Stimulated activated CD4-positive, alpha-beta T cell treated with anti-CD3 and anti-CD28 coated beads, Interleukin-4, amount 100 ng/mL, for 1 hour (primary cell): ENCODE results near the gene CDK13.

Source experiments
- DNase-seq: peaks from one replicate; pipeline ENCODE4 v3.0.0-alpha.2; 2020

Gene CDK13

GRCh38 chr7:40015790-40016296 is 65.8 kb downstream of the CDK13 start:
- no peak for DNase-seq

DNA sequence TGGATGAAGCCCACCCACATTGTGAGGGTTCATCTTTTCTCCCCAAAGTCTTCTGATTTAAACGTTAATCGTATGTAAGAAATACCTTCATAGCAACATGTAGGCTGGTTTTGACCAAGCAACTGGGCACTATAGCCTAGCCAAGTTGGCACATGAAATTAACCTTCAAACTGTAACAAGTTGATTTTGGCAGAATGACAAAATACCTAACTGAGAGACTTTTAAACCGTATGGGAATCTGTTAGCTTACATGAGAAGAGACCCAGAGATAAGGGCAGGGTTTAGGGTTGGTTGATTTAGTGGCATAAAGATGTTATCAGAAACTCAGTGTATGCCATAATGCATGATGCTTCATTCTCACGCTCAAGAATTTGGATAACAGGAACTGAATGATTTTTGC is 69.5 kb downstream of the CDK13 start:
- no peak for DNase-seq

GRCh38 chr7:40024048-40024447 is 74.0 kb downstream of the CDK13 start:
- DNase-seq, result no peak

DNA sequence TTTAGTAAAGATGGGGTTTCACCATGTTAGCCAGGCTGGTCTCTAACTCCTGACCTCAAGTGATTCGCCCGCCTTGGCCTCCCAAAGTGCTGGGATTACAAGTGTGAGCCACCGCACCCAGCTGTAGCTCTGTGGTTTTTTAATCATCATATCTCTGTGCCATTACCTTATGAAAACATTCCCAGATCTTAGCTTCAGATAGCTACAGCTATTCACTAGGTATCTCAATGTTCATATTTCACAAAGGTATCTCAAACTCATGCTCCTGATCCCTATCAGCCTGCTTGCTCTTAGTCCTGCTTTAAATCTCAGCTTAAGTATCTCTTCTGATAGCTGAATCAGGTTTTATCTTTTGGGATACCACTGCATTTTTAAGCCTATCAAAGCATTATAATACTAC is 74.8 kb downstream of the CDK13 start:
- no peak for DNase-seq

- DNase-seq, result no peak
These were observed 77.5 kb downstream of the CDK13 start for GRCh38 chr7:40027545-40027944.

GRCh38 chr7:40033826-40034225 is 83.8 kb downstream of the CDK13 start:
- no peak for DNase-seq

GRCh38 chr7:40041456-40041855 is 91.4 kb downstream of the CDK13 start:
- no peak for DNase-seq

GRCh38 chr7:40043164-40043563 is 93.1 kb downstream of the CDK13 start:
- DNase-seq, result no peak

DNA sequence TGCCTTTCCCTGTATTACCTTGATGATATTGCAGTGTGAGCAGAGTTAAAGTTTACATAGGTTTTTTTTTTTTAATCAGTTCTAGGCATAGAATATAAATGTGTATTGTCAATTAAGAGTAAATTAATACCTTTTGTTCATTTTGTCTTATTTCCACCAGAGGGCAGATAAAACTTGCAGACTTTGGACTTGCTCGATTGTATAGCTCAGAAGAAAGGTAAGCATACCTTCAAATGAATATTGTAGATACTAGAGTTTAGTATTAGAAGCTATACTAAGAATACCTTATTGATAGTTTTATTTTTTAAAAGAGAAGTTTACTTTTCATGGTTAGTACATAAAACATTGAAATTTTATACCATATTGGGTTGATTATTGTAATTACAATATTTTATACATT is 97.6 kb downstream of the CDK13 start:
- no peak for DNase-seq

DNA sequence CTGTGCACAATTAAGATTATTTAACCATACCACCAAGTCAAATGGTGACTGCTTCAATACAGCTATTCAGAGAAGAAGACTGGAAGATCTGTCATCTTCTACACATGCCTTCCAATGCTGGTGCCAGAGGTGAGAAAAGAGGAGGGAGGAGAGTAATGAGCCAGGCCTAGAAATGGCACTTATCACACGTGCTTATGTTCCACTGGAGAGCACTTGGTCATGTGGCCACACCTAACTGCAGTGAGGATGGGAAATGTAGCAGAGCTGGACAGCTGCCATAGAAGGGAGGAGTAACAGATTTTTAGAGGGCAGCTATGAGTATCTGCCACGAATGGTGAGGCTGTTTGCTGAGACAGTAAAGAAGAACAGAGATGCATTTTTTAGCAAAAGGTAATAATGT is 107.2 kb downstream of the CDK13 start:
- DNase-seq, result no peak

- DNase-seq, result no peak
These were observed 108.0 kb downstream of the CDK13 start for GRCh38 chr7:40058026-40058425.

DNA sequence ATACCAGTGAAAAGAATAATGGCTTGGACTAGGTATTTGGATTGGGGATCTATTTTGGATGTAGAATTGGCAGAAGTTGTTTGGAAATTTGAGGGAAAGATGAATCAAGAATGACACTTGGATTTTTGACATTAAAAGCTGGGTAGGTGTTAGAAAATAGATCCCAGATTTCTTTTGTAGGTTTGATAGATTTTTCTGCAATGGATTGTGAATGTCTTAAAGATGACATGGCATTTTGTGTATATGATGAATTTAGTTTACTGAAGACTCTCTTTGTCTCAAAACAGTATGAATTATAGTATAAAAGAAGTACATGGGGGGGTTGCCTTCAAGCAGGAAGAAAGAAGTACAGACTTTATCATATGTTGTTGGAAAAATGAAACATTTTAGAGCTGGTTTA is 108.6 kb downstream of the CDK13 start:
- no peak for DNase-seq

DNA sequence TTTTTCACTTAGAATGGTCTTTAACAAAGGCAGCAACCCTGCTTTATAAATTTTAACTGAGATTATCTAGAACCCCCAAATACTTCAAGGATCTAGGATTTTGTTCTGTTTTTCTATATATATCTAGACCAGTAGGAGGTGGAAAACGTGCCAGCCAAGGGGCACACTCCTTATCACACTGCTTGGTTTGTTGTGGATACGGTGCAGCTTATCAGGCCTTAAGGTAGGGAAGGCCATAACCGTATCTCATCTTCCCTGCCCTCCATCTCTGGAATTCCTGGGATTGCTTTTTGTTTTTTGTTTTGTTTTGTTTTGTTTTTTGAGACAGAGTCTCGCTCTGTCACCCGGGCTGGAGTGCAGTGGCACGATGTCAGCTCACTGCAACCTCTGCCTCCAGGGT is 109.0 kb downstream of the CDK13 start:
- no peak for DNase-seq

- DNase-seq, result no peak
These were observed 122.2 kb downstream of the CDK13 start for GRCh38 chr7:40072268-40072667.

DNA sequence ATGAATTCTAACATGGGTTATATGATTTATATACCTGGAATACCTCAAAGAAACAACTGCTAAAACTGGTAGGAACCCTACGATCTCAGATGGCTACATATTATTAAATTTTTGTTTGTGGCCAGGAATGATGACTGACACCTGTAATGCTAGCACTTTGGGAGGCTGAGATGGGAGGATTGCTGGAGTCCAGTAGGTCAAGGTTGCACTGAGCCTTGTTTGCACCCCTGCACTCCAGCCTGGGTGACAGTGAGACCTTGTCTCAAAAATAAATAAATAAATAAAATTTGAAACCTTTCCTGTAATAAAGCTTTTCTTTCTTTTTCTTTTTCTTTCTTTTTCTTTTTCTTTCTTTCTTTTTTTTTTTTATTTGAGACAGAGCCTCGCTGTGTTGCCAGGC is 123.2 kb downstream of the CDK13 start:
- no peak for DNase-seq

DNA sequence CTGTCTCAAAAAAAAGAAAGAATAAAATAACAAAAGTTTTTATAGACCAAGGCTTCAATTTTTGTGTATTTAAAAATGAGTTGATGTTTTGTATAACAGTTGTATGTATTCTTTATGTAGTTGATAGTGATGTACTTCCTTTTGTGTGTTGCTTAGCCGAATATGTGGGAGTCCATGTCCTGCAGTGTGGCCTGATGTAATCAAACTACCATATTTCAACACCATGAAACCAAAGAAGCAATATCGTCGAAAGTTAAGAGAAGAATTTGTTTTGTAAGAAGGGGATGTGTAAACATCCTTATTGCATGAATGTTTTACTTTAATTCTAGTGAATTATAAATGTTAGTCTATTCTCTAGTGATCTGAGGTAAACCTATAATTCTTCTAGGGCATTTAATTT is 127.8 kb downstream of the CDK13 start:
- no peak for DNase-seq

DNA sequence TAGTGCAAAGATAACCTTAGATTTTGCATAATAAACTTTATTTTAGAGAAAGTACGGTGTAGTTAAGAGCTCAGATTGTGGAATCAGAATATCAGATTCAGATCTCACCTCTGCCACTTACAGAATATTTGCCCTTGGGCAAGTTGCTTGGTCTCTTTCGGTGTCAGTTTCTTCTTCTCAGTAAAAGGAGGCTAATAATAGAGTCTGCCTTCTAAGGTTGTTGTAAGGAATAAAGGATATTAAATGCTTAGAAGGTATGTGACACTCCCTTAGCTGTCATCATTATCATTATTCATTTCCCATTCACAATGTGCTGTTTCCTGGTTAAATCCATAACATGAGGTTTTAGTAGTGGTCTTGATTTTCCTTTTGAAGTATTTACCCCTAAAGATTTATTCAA is 142.1 kb downstream of the CDK13 start:
- DNase-seq, result no peak

- no peak for DNase-seq
These were observed 143.7 kb downstream of the CDK13 start for GRCh38 chr7:40093631-40094350.

- DNase-seq, result no peak
These were observed 145.2 kb downstream of the CDK13 start for GRCh38 chr7:40095230-40095629.

- no peak for DNase-seq
These were observed 145.8 kb downstream of the CDK13 start for GRCh38 chr7:40095695-40096327.

- DNase-seq, result no peak
These were observed 147.7 kb downstream of the CDK13 start for GRCh38 chr7:40097728-40098127.

DNA sequence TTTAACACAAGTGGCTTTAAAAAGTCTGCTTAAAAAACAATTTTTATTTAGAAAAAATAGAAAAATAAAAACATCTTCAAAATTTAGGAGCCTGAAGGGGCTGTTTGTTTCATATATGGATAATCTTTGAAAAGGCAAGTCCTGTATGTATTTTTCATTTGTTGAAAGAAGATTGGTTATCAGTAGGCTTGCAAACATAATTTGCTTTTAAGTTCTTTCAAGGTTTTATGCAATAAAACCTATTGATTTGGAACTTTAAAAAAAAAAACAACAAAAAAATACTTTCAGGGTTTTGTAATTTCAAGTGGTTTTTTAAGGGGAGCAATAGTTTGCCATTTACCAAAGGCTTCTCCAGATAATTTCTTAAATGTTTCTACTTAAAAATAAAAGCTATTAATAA is 148.8 kb downstream of the CDK13 start:
- DNase-seq, result no peak

DNA sequence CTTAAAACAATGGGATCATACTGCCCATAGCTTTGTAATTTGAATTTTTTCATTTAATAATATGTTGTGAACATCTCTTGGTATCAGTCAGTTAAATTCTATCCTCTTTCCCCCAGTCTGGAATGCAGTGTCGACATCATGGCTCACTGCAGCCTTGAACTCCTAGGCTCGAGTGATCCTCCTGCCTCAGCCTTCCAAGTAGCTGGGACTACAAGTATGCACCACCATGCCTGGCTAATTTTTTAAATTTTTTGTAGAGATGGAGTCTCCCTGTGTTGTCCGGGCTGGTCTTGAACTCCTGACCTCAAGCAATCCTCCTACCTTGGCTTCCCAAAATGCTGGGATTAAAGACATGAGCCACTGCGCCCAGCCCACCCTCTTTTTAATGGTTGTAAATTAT is 149.8 kb downstream of the CDK13 start:
- no peak for DNase-seq

- DNase-seq, result no peak
These were observed 151.1 kb downstream of the CDK13 start for GRCh38 chr7:40101201-40101600.

DNA sequence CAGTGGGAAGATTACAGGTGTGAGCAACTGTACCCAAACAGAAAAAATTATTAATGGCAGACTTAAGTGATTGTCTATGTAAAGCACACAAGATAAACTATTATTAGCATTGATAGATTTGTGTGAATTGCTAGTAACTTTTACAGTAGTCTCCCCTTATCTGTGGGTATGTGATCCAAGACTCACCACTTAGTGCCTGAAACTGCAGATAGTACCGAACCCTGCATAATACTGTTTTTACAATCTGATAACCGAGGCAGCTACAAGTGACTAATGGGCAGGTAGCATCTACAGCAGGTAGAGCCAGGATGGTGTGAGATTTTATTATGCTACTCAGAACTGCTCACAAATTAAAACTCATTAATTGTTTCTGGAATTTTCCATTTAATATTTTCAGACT is 152.8 kb downstream of the CDK13 start:
- DNase-seq, result no peak
